Esophagus squamous epithelium (tissue), 4 donors: ENCODE data around the gene CNTNAP2.

Source experiments
- CTCF ChIP-seq, 6 experiments: fragments of 450-650 bp in 4 of 6; fragments of 200-600 bp in 2 of 6; sonication (generic) in 2 of 6; IDR thresholded peaks; one replicate each; pipeline ENCODE4 v1.5.1; 2016 to 2019; ENCODE audit warnings: antibody characterized with exemption in 6 of 6, mild to moderate bottlenecking in 4 of 6, moderate library complexity in 4 of 6
- POLR2A ChIP-seq, 4 donors: fragments of 450-650 bp; IDR thresholded peaks; one replicate each; pipeline ENCODE4 v1.6.1; 2017; ENCODE audit warnings: antibody characterized with exemption in 4 of 4, mild to moderate bottlenecking in 4 of 4, moderate library complexity in 3 of 4

GRCh38 chr7:146206270-146206669, 89.7 kb downstream of the CNTNAP2 start:
- TF ChIP-seq CTCF (IDR thresholded peaks at IDR 0.05): no peak
- TF ChIP-seq POLR2A (IDR thresholded peaks at IDR 0.05): no peak
